Esophagus squamous epithelium (tissue), 4 donors: ENCODE measurements around the gene SMCP.

ENCODE experiments used
- CTCF ChIP-seq, 6 experiments: fragments of 450-650 bp in 4 of 6; fragments of 200-600 bp in 2 of 6; sonication (generic) in 2 of 6; IDR thresholded peaks; one replicate each; pipeline ENCODE4 v1.5.1; 2016 to 2019; ENCODE audit warnings: antibody characterized with exemption in 6 of 6, mild to moderate bottlenecking in 4 of 6, moderate library complexity in 4 of 6
- POLR2A ChIP-seq, 4 donors: fragments of 450-650 bp; IDR thresholded peaks; one replicate each; pipeline ENCODE4 v1.6.1; 2017; ENCODE audit warnings: antibody characterized with exemption in 4 of 4, mild to moderate bottlenecking in 4 of 4, moderate library complexity in 3 of 4

GRCh38 chr1:152932170-152932811, 54.2 kb downstream of the SMCP start:
- TF ChIP-seq POLR2A (IDR thresholded peaks at IDR 0.05) (no peak), CTCF (IDR thresholded peaks at IDR 0.05) (no peak)
